Measurements from ENCODE around the gene TMEM117.

The TMEM117 gene

DNA sequence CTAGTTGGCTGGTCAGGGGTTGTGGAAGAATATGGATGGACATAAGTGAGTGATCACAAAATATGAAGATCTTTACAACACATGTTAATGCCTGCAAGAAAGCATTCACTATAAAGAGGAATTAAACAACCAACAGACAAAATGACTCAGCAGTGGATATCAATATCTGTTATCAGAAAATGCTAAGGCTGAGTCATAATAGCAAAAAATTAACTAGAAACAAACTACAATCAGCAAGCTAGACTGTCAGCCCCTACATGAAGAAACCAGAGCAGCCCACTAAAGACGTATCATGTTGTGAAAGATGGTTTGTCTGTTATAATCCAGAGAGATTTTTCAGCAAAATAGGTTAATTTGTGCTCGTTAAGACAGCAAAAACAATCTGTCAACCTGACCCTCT, 567.3 kb downstream of the TMEM117 start:
- no peak for DNase-seq

DNA sequence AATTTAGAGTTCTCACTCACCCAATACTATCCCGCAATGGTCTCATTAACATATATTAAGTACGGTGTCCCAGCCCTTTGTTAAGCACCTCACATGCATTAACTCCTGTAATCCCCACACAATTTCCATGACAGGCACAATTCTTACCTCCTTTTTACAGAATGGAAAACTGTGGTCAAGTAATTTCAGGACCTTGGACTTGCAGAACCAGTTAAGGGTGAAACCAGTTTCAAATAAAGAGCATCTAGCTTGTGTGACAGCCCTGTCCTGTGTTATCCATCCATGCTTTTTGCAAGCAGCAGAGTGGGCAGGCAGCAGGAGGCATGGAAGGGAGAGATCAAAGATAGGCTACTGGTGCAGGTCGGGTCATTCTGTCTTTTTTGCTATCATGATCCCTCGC, 569.4 kb downstream of the TMEM117 start:
- DNase-seq: no peak

DNA sequence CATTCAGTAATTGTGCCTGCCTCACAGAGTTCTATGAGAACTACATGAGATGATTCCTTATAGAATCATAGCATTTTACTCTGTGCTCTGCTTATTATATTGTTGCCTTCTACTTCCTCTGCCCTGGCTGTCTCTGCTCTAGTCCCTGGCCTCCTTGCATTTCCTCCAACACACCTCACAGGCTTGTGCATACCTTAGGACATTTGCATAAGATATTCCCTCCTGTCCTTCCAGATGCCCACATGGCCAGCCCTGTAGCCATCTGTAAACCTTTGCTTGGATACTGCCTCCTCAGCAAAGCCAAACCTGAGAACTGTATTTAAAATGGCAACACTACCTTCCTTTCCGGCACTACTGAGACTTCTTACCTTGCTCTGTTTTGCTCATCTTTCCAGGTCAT, 586.7 kb downstream of the TMEM117 start:
- DNase-seq: no peak

DNA sequence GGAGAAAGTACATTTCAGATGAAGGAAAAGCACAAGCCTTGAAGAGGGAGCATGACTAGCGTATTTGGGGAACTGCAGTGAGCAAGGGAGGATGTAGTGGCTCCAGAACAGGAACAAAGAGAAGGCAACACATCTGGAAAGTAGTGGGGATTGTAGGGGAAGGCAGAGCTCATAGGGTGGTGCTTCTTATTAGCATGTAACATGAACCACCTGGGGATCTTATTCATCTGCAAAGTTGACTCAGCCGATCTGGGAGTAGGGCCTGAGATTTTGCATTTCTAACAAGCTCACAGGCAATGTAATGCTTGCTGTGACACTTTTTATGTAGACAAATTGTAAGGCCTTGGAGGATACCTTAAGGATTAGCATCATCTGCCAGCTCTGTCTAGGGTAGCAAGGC, 592.9 kb downstream of the TMEM117 start:
- no peak for DNase-seq

DNA sequence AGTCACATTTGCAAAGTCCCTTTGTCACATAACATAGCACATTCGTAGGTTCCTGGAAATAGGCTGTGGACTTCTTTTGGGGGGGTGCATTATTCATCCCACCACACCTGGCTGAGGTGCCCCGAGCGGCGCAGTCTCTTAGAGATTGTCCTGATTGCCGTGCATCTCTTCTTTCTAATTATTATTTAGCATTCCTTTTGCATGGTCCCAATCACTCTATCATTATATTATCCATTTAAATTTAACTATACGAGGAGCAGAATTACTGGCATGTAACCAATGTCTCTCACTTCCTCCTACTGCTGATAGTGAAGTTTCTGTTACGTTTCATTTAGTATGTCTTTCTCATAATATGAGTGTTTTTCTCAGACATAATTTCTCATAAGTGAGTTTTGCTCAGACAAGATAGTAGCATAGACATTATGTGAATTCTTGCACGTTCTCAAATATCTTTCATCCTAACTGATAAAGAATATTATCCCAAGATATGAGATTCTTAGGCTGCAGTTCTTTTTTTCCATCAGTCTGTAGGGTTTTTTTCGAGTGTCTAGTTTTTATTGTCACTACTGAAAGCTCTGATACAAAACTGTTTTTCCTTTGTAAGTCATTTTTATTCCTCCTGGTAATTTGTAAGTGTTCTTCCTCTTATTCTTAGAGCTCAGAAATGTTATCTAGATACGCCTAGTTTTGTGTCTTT, 595.9 kb downstream of the TMEM117 start:
- DNase-seq: no peak

DNA sequence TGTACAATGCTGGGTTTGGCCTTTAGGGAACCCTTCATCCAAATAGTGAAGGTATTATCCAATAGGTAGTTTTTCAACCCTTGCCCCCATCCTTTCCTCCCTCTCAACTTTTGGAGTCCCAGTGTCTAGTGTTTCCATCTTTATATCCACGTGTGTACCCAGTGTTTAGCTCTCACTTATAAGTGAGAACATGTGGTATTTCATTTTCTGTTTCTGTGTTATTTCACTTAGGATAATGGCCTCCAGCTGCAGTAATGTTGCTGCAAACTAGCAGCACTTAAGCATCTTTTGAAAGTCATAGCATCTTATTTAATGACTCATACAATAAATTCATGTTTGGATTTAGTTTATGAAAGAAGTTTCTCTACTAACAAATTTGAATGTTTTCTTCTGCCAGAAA, 597.8 kb downstream of the TMEM117 start:
- no peak for DNase-seq

DNA sequence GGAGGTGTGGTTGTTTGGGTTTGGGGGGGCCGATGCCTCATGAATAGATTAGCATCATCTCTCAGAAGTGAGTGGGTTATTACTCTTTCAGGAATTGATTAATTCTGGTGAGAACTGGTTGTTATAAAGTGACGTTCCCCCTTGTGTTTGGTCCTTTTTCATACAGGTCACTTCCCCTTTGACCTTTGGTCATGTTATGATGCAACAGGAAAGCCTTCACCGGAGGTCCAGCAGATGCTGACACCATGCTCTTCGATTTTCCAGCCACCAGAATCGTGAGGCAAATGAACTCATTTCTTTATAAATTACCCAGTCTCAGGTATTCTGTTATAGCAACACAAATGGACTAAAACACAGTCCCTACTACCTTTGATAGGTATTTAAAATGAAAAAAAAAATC, 600.9 kb downstream of the TMEM117 start:
- DNase-seq: no peak
